ENCODE data around the gene ICAM1. TPM values are rescaled to one million over a fixed set of nuclear protein-coding genes. Genes with fewer than 3 reads are reported as not detected.

ICAM1 gene
- total RNA-seq, 3 donors from 2014 or later, result 20.6 to 52.2 (median 20.8) TPM

DNA sequence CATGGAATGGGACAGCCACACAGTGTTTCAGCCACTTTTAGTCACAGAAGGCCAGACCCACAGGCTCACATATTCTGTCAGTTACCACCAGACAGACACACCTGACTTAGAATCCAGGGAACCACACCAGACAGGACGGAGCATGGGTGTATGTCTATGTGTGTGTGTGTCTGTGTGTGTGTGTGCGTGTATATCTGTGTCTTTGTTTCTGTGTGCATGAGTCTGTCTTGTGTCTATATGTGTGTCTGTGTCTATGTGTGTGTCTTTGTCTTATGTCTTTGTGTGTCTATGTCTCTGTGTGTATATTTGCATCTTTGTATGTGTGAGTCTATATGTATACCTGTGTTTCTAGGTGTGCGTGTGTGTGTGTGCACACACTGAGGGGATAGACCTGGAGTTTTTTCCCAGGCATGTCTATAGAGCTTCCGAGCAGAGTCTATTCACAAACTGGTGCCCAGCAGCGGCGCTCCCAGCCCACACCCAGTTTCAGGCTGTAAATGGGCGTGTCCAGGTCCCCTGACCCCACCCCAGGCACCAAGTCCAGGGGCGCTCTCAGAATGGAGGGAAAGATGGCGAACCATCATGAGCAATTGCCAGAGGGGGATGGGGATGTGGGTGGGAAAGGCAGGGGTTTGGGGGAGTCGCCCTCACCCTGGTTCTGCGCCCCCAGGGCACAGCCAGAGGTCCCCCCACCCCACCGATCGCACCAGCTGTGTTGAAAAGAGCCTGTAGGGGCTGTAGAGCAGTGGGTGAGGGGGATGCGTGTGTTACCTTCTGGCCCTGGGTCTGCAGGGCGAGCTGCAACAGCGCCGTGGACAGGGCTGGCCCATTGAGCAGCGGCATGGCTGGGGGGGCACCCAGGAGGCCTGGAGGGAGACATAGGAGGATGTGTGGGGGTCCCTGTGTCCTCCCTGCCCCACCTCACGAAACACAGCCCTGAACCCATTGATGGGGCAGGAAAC, 51.2 kb downstream of the ICAM1 start:
- Histone ChIP-seq H3K9me3 (no peaks in the 10 kb centered on the region), H3K36me3 (peaks cover 21% of the 10 kb centered on the region)

DNA sequence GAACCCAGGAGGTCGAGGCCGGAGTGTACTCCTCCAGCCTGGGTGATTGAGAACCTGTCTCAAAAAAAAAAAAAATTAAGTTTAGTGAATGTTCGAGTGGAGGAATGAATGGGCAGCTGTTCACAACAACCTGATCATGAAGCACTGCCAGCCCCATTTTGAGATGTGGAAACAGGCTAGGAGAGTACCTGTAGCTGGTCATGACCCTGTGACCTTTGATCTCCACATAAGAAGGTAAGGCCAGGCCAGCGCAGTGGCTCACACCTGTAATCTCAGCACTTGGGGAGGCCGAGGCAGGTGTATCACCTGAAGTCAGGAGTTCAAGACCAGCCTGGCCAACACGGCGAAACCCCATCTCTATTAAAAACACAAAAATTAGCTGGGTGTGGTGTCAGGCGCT, 54.8 kb downstream of the ICAM1 start:
- peaks cover 30% of the 10 kb centered on the region for H3K36me3 ChIP-seq
- no peak overlapping the region for H3K27ac ChIP-seq
- no peaks in the 10 kb centered on the region for H3K9me3 ChIP-seq
- intact Hi-C loops (cut with DNase I; ENCODE audit: low total_unique reads), result loop anchor here (5.0 kb wide), 1 partner anchor 48 kb away; no protein-coding TSS in a partner anchor
- H3K4me1 ChIP-seq, result no peaks in the 10 kb centered on the region
- H3K27me3 ChIP-seq, result no peaks in the 10 kb centered on the region
- no peak for DNase-seq (ENCODE audit: low spot score in 2 of 2)
- TF ChIP-seq POLR2AphosphoS5 (IDR thresholded peaks at IDR 0.05), result no peak
- TF ChIP-seq POLR2A (IDR thresholded peaks at IDR 0.05), result no peak
- TF ChIP-seq, protein P1, sequence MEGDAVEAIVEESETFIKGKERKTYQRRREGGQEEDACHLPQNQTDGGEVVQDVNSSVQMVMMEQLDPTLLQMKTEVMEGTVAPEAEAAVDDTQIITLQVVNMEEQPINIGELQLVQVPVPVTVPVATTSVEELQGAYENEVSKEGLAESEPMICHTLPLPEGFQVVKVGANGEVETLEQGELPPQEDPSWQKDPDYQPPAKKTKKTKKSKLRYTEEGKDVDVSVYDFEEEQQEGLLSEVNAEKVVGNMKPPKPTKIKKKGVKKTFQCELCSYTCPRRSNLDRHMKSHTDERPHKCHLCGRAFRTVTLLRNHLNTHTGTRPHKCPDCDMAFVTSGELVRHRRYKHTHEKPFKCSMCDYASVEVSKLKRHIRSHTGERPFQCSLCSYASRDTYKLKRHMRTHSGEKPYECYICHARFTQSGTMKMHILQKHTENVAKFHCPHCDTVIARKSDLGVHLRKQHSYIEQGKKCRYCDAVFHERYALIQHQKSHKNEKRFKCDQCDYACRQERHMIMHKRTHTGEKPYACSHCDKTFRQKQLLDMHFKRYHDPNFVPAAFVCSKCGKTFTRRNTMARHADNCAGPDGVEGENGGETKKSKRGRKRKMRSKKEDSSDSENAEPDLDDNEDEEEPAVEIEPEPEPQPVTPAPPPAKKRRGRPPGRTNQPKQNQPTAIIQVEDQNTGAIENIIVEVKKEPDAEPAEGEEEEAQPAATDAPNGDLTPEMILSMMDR (IDR thresholded peaks at IDR 0.05), result no peak
- H3K4me3 ChIP-seq, result no peak overlapping the region

More for the DNA sequence above, 51.2 kb downstream of the ICAM1 start:
- no peaks in the 10 kb centered on the region for H3K4me1 ChIP-seq
- TF ChIP-seq POLR2AphosphoS5 (IDR thresholded peaks at IDR 0.05) (no peak), POLR2A (IDR thresholded peaks at IDR 0.05) (no peak)
- TF ChIP-seq, protein P1 (IDR thresholded peaks at IDR 0.05), result no peak
- no peak overlapping the region for H3K4me3 ChIP-seq
- no peaks in the 10 kb centered on the region for H3K27me3 ChIP-seq
- DNase-seq (ENCODE audit: low spot score in 2 of 2), result no peak
- intact Hi-C loops (cut with DNase I; ENCODE audit: low total_unique reads), result no loop called here
- no peak overlapping the region for H3K27ac ChIP-seq

DNA sequence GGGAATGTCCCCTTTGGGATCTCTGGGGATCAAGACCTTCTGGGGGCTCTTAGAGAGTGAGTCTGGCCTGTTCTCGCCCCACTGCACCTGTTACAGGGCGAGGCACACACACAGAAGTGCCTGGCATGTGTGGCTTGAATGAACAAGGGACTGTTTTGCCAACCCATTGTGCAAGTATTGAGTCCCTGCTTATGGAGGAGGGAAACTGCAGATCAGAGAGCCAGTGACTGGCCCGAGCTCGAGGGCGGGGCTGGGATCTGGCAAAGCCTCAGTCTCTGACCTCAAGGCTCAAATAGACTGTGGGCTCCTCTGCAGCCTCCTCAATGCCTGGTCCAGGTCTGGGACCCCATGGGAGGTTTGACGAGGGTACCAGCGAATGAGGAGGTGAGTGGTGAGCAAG, 56.9 kb downstream of the ICAM1 start:
- H3K27ac ChIP-seq, result no peak overlapping the region
- no peaks in the 10 kb centered on the region for H3K27me3 ChIP-seq
- peaks cover 5 to 6% of the 10 kb centered on the region in 2 donors for H3K4me1 ChIP-seq
- H3K36me3 ChIP-seq, result peaks cover 15% of the 10 kb centered on the region
- H3K4me3 ChIP-seq, result no peak overlapping the region
- H3K9me3 ChIP-seq, result no peaks in the 10 kb centered on the region
- intact Hi-C loops (cut with DNase I; ENCODE audit: low total_unique reads), result loop anchor here (5.0 kb wide), 1 partner anchor 50 kb away; no protein-coding TSS in a partner anchor
- TF ChIP-seq POLR2A (IDR thresholded peaks at IDR 0.05), result no peak
- TF ChIP-seq POLR2AphosphoS5 (IDR thresholded peaks at IDR 0.05), result no peak
- TF ChIP-seq, protein P1 (IDR thresholded peaks at IDR 0.05), result no peak
- no peak for DNase-seq (ENCODE audit: low spot score in 2 of 2)

DNA sequence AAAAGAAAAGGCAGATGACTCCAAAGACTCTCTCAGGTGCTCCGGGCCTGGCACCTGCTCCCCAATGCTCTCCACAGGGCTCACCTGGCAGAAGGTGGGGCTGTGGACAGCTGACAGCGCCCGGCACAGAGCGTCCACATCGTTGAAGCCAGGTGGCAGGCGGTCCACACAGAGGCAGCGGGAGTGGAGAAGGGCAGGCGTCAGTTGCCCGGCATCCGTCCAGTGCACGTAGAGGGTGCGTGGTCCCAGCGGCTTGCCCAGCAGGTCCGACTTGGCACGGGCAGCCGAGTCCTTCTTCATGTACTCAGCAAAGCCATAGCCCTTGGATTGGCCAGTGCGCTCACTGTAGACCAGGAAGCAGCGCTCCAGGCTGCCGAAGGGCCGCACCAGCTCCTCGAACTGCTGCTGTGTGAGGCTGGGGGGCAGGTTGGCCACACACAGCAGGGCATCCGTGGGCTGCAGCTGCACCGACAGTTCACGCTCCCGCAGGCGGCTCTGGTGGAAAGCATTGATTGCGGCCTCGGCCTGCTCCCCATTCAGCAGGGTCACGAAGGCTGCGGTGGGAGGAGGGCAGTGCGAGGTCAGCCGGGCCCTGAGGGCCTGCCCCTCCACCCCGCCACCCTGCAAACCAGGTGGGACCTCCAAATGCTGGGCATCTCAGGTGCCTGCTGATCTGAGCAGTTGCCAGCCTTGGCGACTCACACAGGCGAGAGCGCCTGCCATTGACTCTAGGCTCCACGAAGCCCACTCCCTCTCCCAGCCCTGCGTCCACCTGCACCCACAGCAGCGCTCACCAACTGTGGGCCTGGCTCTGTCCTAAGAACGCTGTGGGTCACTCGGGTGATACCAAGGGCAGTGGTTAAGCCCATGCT, 57.9 kb downstream of the ICAM1 start:
- Histone ChIP-seq H3K27me3 (no peaks in the 10 kb centered on the region), H3K27ac (no peak overlapping the region), H3K4me3 (no peak overlapping the region), H3K36me3 (peaks cover 11% of the 10 kb centered on the region), H3K4me1 (peaks cover 5 to 6% of the 10 kb centered on the region in 2 donors), H3K9me3 (no peaks in the 10 kb centered on the region)
- intact Hi-C loops (cut with DNase I; ENCODE audit: low total_unique reads), result loop anchor here (5.0 kb wide), 1 partner anchor 51 kb away; no protein-coding TSS in a partner anchor
- TF ChIP-seq POLR2AphosphoS5 (IDR thresholded peaks at IDR 0.05) (no peak), POLR2A (IDR thresholded peaks at IDR 0.05) (no peak)
- TF ChIP-seq, protein P1 (IDR thresholded peaks at IDR 0.05), result no peak
- DNase-seq (ENCODE audit: low spot score in 2 of 2), result no peak
